WTC11 (cell line): ENCODE data around the gene CD80. TPM values are rescaled to one million over a fixed set of nuclear protein-coding genes. Genes with fewer than 3 reads are reported as not detected.
A peak's percentile ranks its signal among the peaks of the same experiment; 100 is the strongest.

Experiments used
- ATAC-seq: fragments of 200-7000 bp; cut with Tn5 transposase; 2 replicates; pipeline ENCODE4 v1.10.0; 2021; ENCODE audit warnings: mild to moderate bottlenecking, moderate library complexity
- CTCF ChIA-PET: fragments of 300-600 bp; sonication (Branson Sonifier 250); formaldehyde crosslinking; loops from one replicate; lab custom pipeline; 2021; ENCODE audit warnings: antibody characterized with exemption; lab: Charles Lee
- POLR2A ChIA-PET: fragments of 350-600 bp; sonication (Branson Sonifier 250); formaldehyde crosslinking; loops from one replicate; lab custom pipeline; 2021; ENCODE audit warnings: antibody characterized with exemption; lab: Charles Lee
- DNase-seq: peaks from one replicate; pipeline ENCODE4 v3.0.0; 2021; ENCODE audit warnings: low spot score
- H3K27ac Mint-ChIP-seq: 2 replicates; pipeline ENCODE4 v1.8.0; 2021; ENCODE audit warnings: mixed read lengths
- H3K27me3 Mint-ChIP-seq: 2 replicates; pipeline ENCODE4 v1.8.0; 2021; ENCODE audit warnings: low read depth, mild to moderate bottlenecking, moderate library complexity, mixed read lengths
- H3K36me3 Mint-ChIP-seq: 2 replicates; pipeline ENCODE4 v1.8.0; 2021; ENCODE audit warnings: mixed read lengths
- H3K4me1 Mint-ChIP-seq: 2 replicates; pipeline ENCODE4 v1.8.0; 2022; ENCODE audit warnings: mixed read lengths
- H3K4me3 Mint-ChIP-seq: 2 replicates; pipeline ENCODE4 v1.8.0; 2021; ENCODE audit warnings: mild to moderate bottlenecking, moderate library complexity, mixed read lengths
- H3K9me3 Mint-ChIP-seq: 2 replicates; pipeline ENCODE4 v1.8.0; 2021; ENCODE audit warnings: mixed read lengths
- ARID4B ChIP-seq: sonication (generic); formaldehyde crosslinking; IDR thresholded peaks from 2 replicates; pipeline ENCODE4 v1.8.0; 2023; ENCODE audit warnings: missing genetic modification reagents, mild to moderate bottlenecking, borderline replicate concordance
- ATF6 ChIP-seq: sonication (generic); formaldehyde crosslinking; IDR thresholded peaks from 2 replicates; pipeline ENCODE4 v1.8.1; 2023; ENCODE audit warnings: mild to moderate bottlenecking, missing genetic modification reagents
- E2F4 ChIP-seq: sonication (generic); formaldehyde crosslinking; IDR thresholded peaks from 2 replicates; pipeline ENCODE4 v1.8.1; 2022; ENCODE audit warnings: low read depth, mild to moderate bottlenecking, moderate library complexity, missing genetic modification reagents, borderline replicate concordance
- FOXK1 ChIP-seq: sonication (generic); formaldehyde crosslinking; IDR thresholded peaks from 2 replicates; pipeline ENCODE4 v1.8.0; 2022; ENCODE audit warnings: mild to moderate bottlenecking, moderate library complexity, missing genetic modification reagents
- FOXP4 ChIP-seq: sonication (generic); formaldehyde crosslinking; IDR thresholded peaks from 2 replicates; pipeline ENCODE4 v1.8.0; 2022; ENCODE audit warnings: mild to moderate bottlenecking, missing genetic modification reagents
- IRF2 ChIP-seq: sonication (generic); formaldehyde crosslinking; IDR thresholded peaks from 2 replicates; pipeline ENCODE4 v1.8.0; 2022; ENCODE audit warnings: low read depth, missing genetic modification reagents, borderline replicate concordance
- NFATC4 ChIP-seq: fragments of 250-450 bp; sonication (Bioruptor Pico); IDR thresholded peaks from 2 replicates; pipeline ENCODE4 v1.9.0; 2021; ENCODE audit warnings: mild to moderate bottlenecking
- NFYB ChIP-seq: sonication (generic); formaldehyde crosslinking; conservative IDR thresholded peaks from 2 replicates; pipeline ENCODE4 v1.8.0; 2022; ENCODE audit warnings: low read depth, missing genetic modification reagents
- NR2C2 ChIP-seq: sonication (generic); formaldehyde crosslinking; IDR thresholded peaks from 2 replicates; pipeline ENCODE4 v1.8.0; 2022; ENCODE audit warnings: mild to moderate bottlenecking, missing genetic modification reagents
- PRDM15 ChIP-seq: sonication (generic); formaldehyde crosslinking; IDR thresholded peaks from 2 replicates; pipeline ENCODE4 v1.8.0; 2022; ENCODE audit warnings: missing genetic modification reagents
- ZNF121 ChIP-seq: sonication (generic); formaldehyde crosslinking; IDR thresholded peaks from 2 replicates; pipeline ENCODE4 v1.8.0; 2023; ENCODE audit warnings: missing genetic modification reagents
- ZNF281 ChIP-seq: sonication (generic); formaldehyde crosslinking; IDR thresholded peaks from 2 replicates; pipeline ENCODE4 v1.8.0; 2023; ENCODE audit warnings: mild to moderate bottlenecking, missing genetic modification reagents
- ZNF317 ChIP-seq: sonication (generic); formaldehyde crosslinking; IDR thresholded peaks from 2 replicates; pipeline ENCODE4 v1.8.1; 2023; ENCODE audit warnings: low read depth, mild to moderate bottlenecking, moderate library complexity, missing genetic modification reagents, borderline replicate concordance
- total RNA-seq: library from RNA; stranded (reverse); gene quantifications from 3 replicates; pipeline ENCODE4 v1.2.3, GENCODE V29; 2021
- TF ChIP-seq, protein P1 (sequence below): fragments of 250-450 bp; sonication (Bioruptor Pico); IDR thresholded peaks from 2 replicates; pipeline ENCODE4 v2.1.2; 2022; ENCODE audit warnings: mild to moderate bottlenecking, moderate library complexity
- TF ChIP-seq, protein P2 (sequence below): sonication (generic); formaldehyde crosslinking; IDR thresholded peaks from 2 replicates; pipeline ENCODE4 v1.8.1; 2023; ENCODE audit warnings: mild to moderate bottlenecking, moderate library complexity, missing genetic modification reagents

CD80 gene
- total RNA-seq, 1 experiment from 2014 or later: 0.24 TPM

DNA sequence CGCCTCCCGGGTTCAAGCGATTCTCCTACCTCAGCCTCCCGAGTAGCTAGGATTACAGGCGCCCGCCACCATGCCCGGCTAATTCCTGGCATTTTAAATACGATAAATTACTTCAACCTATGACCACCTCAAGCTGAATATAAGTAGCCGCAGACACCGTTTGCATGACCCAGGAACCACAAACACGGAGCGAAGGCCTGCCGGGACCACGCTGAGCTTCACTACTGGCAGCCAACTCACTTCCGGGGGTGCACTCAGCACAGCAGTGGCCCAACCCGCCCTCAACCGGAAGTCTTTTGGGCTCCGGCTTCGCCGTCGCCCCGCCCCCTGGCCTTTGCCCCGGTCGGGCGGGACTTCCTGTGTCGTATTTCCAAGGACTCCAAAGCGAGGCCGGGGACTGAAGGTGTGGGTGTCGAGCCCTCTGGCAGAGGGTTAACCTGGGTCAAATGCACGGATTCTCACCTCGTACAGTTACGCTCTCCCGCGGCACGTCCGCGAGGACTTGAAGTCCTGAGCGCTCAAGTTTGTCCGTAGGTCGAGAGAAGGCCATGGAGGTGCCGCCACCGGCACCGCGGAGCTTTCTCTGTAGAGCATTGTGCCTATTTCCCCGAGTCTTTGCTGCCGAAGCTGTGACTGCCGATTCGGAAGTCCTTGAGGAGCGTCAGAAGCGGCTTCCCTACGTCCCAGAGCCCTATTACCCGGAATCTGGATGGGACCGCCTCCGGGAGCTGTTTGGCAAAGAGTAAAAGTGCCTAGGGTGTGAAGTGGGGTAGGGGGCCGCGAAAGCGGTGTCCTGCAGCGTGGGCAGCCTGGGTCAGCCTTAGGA is 61.0 kb downstream of the CD80 start, which contains the start of gene TIMMDC1:
Gene TIMMDC1, plus strand, starts transcription at position 362 of the 826 bp plus-strand sequence. Its CDS starts 187 bp downstream, at position 549.
- ChIA-PET POLR2A (interaction anchor here (0.5 to 2.8 kb wide), 10 partner anchors 29 to 597 kb away, joined by 3 to 17 read pairs (median 3); partner anchors contain the start of genes POGLUT1 and TMEM39A), CTCF (interaction anchor here (0.7 to 2.0 kb wide), 6 partner anchors 29 to 614 kb away, joined by 3 to 5 read pairs (median 4); partner anchors contain the start of genes POGLUT1 and TMEM39A)
- ATAC-seq (peak; percentile 94), DNase-seq (peak; percentile 97)
- peak within 1 kb of the TSS; percentile 99 for H3K4me3 Mint-ChIP-seq
- H3K9me3 Mint-ChIP-seq: no peaks in the 10 kb centered on the region
- no peaks in the 10 kb centered on the region for H3K27me3 Mint-ChIP-seq
- H3K27ac Mint-ChIP-seq: peak within 1 kb of the TSS; percentile 99
- H3K4me1 Mint-ChIP-seq: peaks cover 11% of the 10 kb centered on the region
- peaks cover 5% of the 10 kb centered on the region for H3K36me3 Mint-ChIP-seq
- TF ChIP-seq, protein P1, sequence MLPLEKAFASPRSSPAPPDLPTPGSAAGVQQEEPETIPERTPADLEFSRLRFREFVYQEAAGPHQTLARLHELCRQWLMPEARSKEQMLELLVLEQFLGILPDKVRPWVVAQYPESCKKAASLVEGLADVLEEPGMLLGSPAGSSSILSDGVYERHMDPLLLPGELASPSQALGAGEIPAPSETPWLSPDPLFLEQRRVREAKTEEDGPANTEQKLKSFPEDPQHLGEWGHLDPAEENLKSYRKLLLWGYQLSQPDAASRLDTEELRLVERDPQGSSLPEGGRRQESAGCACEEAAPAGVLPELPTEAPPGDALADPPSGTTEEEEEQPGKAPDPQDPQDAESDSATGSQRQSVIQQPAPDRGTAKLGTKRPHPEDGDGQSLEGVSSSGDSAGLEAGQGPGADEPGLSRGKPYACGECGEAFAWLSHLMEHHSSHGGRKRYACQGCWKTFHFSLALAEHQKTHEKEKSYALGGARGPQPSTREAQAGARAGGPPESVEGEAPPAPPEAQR (CRISPR knock-in tag): no peak
- no peak for TF ChIP-seq ZNF281 (CRISPR knock-in tag)
- TF ChIP-seq NFATC4: no peak
- no peak for TF ChIP-seq IRF2
- TF ChIP-seq FOXP4 (CRISPR knock-in tag): 0 out of 2 replicates have a peak, but pooled peaks have one; percentile 61
- TF ChIP-seq ZNF317 (CRISPR knock-in tag): no peak
- TF ChIP-seq ZNF121 (CRISPR knock-in tag): no peak
- peak; percentile 69 for TF ChIP-seq FOXK1
- no peak for TF ChIP-seq E2F4 (CRISPR knock-in tag)
- no peak for TF ChIP-seq NFYB
- TF ChIP-seq, protein P2, sequence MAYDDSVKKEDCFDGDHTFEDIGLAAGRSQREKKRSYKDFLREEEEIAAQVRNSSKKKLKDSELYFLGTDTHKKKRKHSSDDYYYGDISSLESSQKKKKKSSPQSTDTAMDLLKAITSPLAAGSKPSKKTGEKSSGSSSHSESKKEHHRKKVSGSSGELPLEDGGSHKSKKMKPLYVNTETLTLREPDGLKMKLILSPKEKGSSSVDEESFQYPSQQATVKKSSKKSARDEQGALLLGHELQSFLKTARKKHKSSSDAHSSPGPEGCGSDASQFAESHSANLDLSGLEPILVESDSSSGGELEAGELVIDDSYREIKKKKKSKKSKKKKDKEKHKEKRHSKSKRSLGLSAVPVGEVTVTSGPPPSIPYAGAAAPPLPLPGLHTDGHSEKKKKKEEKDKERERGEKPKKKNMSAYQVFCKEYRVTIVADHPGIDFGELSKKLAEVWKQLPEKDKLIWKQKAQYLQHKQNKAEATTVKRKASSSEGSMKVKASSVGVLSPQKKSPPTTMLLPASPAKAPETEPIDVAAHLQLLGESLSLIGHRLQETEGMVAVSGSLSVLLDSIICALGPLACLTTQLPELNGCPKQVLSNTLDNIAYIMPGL (CRISPR knock-in tag): no peak; the same call in none of the 2 replicates
- no peak for TF ChIP-seq PRDM15 (CRISPR knock-in tag)
- TF ChIP-seq ATF6 (CRISPR knock-in tag): no peak
- peak; percentile 93 for TF ChIP-seq NR2C2 (CRISPR knock-in tag)
- TF ChIP-seq ARID4B (CRISPR knock-in tag): no peak
